WTC11 (cell line): ENCODE results near the gene FOXP1. TPM values are rescaled to one million over a fixed set of nuclear protein-coding genes. Genes with fewer than 3 reads are reported as not detected.

Experiments
- ATAC-seq: fragments of 200-7000 bp; cut with Tn5 transposase; 2 replicates; pipeline ENCODE4 v1.10.0; 2021; ENCODE audit warnings: mild to moderate bottlenecking, moderate library complexity
- CTCF ChIA-PET: fragments of 300-600 bp; sonication (Branson Sonifier 250); formaldehyde crosslinking; loops from one replicate; lab custom pipeline; 2021; ENCODE audit warnings: antibody characterized with exemption; lab: Charles Lee
- POLR2A ChIA-PET: fragments of 350-600 bp; sonication (Branson Sonifier 250); formaldehyde crosslinking; loops from one replicate; lab custom pipeline; 2021; ENCODE audit warnings: antibody characterized with exemption; lab: Charles Lee
- DNase-seq: peaks from one replicate; pipeline ENCODE4 v3.0.0; 2021; ENCODE audit warnings: low spot score
- H3K27ac Mint-ChIP-seq: 2 replicates; pipeline ENCODE4 v1.8.0; 2021; ENCODE audit warnings: mixed read lengths
- H3K27me3 Mint-ChIP-seq: 2 replicates; pipeline ENCODE4 v1.8.0; 2021; ENCODE audit warnings: low read depth, mild to moderate bottlenecking, moderate library complexity, mixed read lengths
- H3K36me3 Mint-ChIP-seq: 2 replicates; pipeline ENCODE4 v1.8.0; 2021; ENCODE audit warnings: mixed read lengths
- H3K4me1 Mint-ChIP-seq: 2 replicates; pipeline ENCODE4 v1.8.0; 2022; ENCODE audit warnings: mixed read lengths
- H3K4me3 Mint-ChIP-seq: 2 replicates; pipeline ENCODE4 v1.8.0; 2021; ENCODE audit warnings: mild to moderate bottlenecking, moderate library complexity, mixed read lengths
- H3K9me3 Mint-ChIP-seq: 2 replicates; pipeline ENCODE4 v1.8.0; 2021; ENCODE audit warnings: mixed read lengths
- CREB1 ChIP-seq: sonication (generic); formaldehyde crosslinking; IDR thresholded peaks from 2 replicates; pipeline ENCODE4 v1.8.0; 2023; ENCODE audit warnings: mild to moderate bottlenecking, missing genetic modification reagents
- EMX1 ChIP-seq: fragments of 250-450 bp; sonication (Bioruptor Pico); IDR thresholded peaks from 2 replicates; pipeline ENCODE4 v1.8.0; 2021; ENCODE audit warnings: mild to moderate bottlenecking
- ETV6 ChIP-seq: sonication (generic); formaldehyde crosslinking; IDR thresholded peaks from 2 replicates; pipeline ENCODE4 v1.8.1; 2022; ENCODE audit warnings: mild to moderate bottlenecking, missing genetic modification reagents
- FOXK1 ChIP-seq: sonication (generic); formaldehyde crosslinking; IDR thresholded peaks from 2 replicates; pipeline ENCODE4 v1.8.0; 2022; ENCODE audit warnings: mild to moderate bottlenecking, moderate library complexity, missing genetic modification reagents
- GABPB1 ChIP-seq: sonication (generic); formaldehyde crosslinking; IDR thresholded peaks from 2 replicates; pipeline ENCODE4 v1.8.1; 2023; ENCODE audit warnings: mild to moderate bottlenecking, missing genetic modification reagents
- GTF2I ChIP-seq: fragments of 250-450 bp; sonication (Bioruptor Pico); conservative IDR thresholded peaks from 2 replicates; pipeline ENCODE4 v1.4.0; 2021; ENCODE audit warnings: mild to moderate bottlenecking
- MXD4 ChIP-seq: fragments of 250-450 bp; sonication (Bioruptor Pico); IDR thresholded peaks from 2 replicates; pipeline ENCODE4 v1.8.0; 2021; ENCODE audit warnings: mild to moderate bottlenecking, moderate library complexity, borderline replicate concordance
- NR3C1 ChIP-seq: sonication (generic); formaldehyde crosslinking; conservative IDR thresholded peaks from 2 replicates; pipeline ENCODE4 v1.8.1; 2023; ENCODE audit warnings: low read depth, mild to moderate bottlenecking, missing genetic modification reagents
- RELA ChIP-seq: sonication (generic); formaldehyde crosslinking; IDR thresholded peaks from 2 replicates; pipeline ENCODE4 v1.8.1; 2022; ENCODE audit warnings: missing genetic modification reagents, mild to moderate bottlenecking, borderline replicate concordance
- SP1 ChIP-seq: sonication (generic); formaldehyde crosslinking; conservative IDR thresholded peaks from 2 replicates; pipeline ENCODE4 v1.8.1; 2022; ENCODE audit warnings: missing genetic modification reagents
- ZNF232 ChIP-seq: sonication (generic); formaldehyde crosslinking; IDR thresholded peaks from 2 replicates; pipeline ENCODE4 v1.8.0; 2022; ENCODE audit warnings: mild to moderate bottlenecking, missing genetic modification reagents
- ZNF317 ChIP-seq: sonication (generic); formaldehyde crosslinking; IDR thresholded peaks from 2 replicates; pipeline ENCODE4 v1.8.1; 2023; ENCODE audit warnings: low read depth, mild to moderate bottlenecking, moderate library complexity, missing genetic modification reagents, borderline replicate concordance
- ZNF416 ChIP-seq: fragments of 250-450 bp; sonication (Bioruptor Pico); IDR thresholded peaks from 2 replicates; pipeline ENCODE4 v1.9.0; 2021; ENCODE audit warnings: mild to moderate bottlenecking, inconsistent platforms
- ZNF423 ChIP-seq: fragments of 250-450 bp; sonication (Bioruptor Pico); IDR thresholded peaks from 2 replicates; pipeline ENCODE4 v2.1.2; 2022; ENCODE audit warnings: mild to moderate bottlenecking, moderate library complexity
- ZNF671 ChIP-seq: fragments of 250-450 bp; sonication (Bioruptor Pico); IDR thresholded peaks from 2 replicates; pipeline ENCODE4 v1.8.0; 2021; ENCODE audit warnings: mild to moderate bottlenecking
- total RNA-seq: library from RNA; stranded (reverse); gene quantifications from 3 replicates; pipeline ENCODE4 v1.2.3, GENCODE V29; 2021
- TF ChIP-seq, protein P1 (sequence below): sonication (generic); formaldehyde crosslinking; IDR thresholded peaks from 2 replicates; pipeline ENCODE4 v1.8.1; 2022; ENCODE audit warnings: low read depth, mild to moderate bottlenecking, moderate library complexity, missing genetic modification reagents, borderline replicate concordance
- TF ChIP-seq, protein P2 (sequence below): sonication (generic); formaldehyde crosslinking; IDR thresholded peaks from 2 replicates; pipeline ENCODE4 v1.8.1; 2022; ENCODE audit warnings: mild to moderate bottlenecking, moderate library complexity, missing genetic modification reagents
- TF ChIP-seq, protein P3 (sequence below): fragments of 200-600 bp; IDR thresholded peaks from 2 replicates; pipeline ENCODE4 v1.8.0; 2022; ENCODE audit warnings: antibody characterized with exemption
- TF ChIP-seq, protein P4 (sequence below): fragments of 250-450 bp; sonication (Bioruptor Pico); IDR thresholded peaks from 2 replicates; pipeline ENCODE4 v1.9.0; 2021; ENCODE audit warnings: mild to moderate bottlenecking
- TF ChIP-seq, protein P5 (sequence below): sonication (generic); formaldehyde crosslinking; IDR thresholded peaks from 2 replicates; pipeline ENCODE4 v1.8.0; 2022; ENCODE audit warnings: mild to moderate bottlenecking, missing genetic modification reagents

Gene FOXP1
- total RNA-seq, 1 experiment from 2014 or later = 25.8 TPM

DNA sequence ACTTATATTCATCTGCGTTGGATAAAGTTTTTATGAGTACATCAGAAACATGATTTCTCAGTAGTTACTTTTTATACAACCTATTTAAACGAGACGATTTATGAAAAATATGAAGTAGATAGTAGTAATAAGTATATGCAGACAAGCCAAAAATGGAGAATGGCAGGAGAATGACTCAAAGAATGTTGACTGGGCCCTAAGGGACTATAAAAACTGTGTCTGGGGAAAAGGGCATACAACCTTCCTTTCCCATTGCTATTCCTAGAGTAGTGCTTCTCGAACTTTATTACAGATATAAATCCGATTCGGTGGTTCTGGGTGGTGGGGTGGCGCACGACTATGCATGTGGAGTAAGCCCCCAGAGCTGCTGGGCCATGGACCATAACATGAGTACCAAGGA, 558.5 kb downstream of the FOXP1 start:
- TF ChIP-seq ZNF423 (CRISPR knock-in tag) = no peak
- TF ChIP-seq EMX1 (CRISPR knock-in tag) = no peak
- TF ChIP-seq SP1 = no peak
- TF ChIP-seq FOXK1 = no peak
- TF ChIP-seq, protein P1, sequence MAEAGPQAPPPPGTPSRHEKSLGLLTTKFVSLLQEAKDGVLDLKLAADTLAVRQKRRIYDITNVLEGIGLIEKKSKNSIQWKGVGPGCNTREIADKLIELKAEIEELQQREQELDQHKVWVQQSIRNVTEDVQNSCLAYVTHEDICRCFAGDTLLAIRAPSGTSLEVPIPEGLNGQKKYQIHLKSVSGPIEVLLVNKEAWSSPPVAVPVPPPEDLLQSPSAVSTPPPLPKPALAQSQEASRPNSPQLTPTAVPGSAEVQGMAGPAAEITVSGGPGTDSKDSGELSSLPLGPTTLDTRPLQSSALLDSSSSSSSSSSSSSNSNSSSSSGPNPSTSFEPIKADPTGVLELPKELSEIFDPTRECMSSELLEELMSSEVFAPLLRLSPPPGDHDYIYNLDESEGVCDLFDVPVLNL (CRISPR knock-in tag) = no peak
- TF ChIP-seq ETV6 = no peak
- TF ChIP-seq ZNF317 (CRISPR knock-in tag) = no peak
- TF ChIP-seq GTF2I = no peak
- Mint-ChIP-seq H3K27ac (no peak overlapping the region), H3K4me3 (no peak overlapping the region), H3K4me1 (peaks cover 25% of the 10 kb centered on the region), H3K27me3 (no peaks in the 10 kb centered on the region), H3K9me3 (peaks cover 8% of the 10 kb centered on the region), H3K36me3 (peaks cover 10% of the 10 kb centered on the region)
- ChIA-PET CTCF (no interaction called here), POLR2A (no interaction called here)
- no peak for DNase-seq
- no peak for ATAC-seq

DNA sequence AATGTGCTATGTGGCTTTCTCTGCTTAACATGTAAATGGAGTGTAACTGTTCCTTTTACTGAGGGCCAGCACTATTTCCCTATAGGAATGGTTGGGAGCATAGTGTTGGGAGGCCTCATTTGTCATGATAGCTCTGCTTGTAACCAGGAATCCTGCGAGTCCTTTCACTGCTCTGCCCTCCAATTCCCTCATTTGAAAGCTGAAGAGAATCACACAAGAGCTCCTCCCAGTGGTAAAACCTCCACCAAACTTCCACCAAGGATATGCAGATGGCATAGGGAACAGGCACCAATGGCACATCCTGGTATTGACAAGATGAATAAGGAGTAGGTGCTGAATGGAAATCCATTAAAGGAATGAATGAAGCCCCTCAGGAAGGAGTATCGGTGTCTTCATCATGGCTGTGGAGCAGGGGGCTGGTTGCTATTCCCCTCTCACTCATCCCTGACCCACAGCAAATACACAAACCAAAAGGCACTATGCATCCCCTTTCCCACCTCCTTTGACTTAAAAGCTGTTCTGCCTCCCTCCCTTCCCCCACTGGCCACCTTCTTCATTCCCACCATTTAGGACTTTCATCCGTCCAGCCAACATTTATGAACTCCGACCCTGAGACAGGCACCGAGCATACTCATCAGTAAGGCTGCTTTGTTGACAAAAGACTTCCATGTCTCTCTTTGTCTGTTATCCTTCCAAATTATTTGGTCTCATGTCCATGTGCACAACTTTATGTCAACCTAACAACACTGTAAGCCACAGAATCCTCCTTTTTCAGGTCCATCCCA, 560.8 kb downstream of the FOXP1 start:
- Mint-ChIP-seq H3K36me3 (no peaks in the 10 kb centered on the region), H3K4me1 (peaks cover 25% of the 10 kb centered on the region), H3K27me3 (no peaks in the 10 kb centered on the region), H3K9me3 (no peaks in the 10 kb centered on the region), H3K27ac (no peak overlapping the region), H3K4me3 (no peak overlapping the region)
- CTCF ChIA-PET = interaction anchor here (0.5 to 1.8 kb wide), 30 partner anchors 8 to 1526 kb away, joined by 3 to 8 read pairs (median 3); no protein-coding TSS in a partner anchor
- POLR2A ChIA-PET = interaction anchor here (0.6 kb wide), 1 partner anchor 177 kb away, joined by 4 read pairs; no protein-coding TSS in a partner anchor
- peak; percentile 97 for ATAC-seq
- TF ChIP-seq, protein P2, sequence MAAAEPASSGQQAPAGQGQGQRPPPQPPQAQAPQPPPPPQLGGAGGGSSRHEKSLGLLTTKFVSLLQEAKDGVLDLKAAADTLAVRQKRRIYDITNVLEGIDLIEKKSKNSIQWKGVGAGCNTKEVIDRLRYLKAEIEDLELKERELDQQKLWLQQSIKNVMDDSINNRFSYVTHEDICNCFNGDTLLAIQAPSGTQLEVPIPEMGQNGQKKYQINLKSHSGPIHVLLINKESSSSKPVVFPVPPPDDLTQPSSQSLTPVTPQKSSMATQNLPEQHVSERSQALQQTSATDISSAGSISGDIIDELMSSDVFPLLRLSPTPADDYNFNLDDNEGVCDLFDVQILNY (CRISPR knock-in tag) = no peak
- TF ChIP-seq NR3C1 (CRISPR knock-in tag) = no peak
- TF ChIP-seq RELA (CRISPR knock-in tag) = no peak
- TF ChIP-seq, protein P3, sequence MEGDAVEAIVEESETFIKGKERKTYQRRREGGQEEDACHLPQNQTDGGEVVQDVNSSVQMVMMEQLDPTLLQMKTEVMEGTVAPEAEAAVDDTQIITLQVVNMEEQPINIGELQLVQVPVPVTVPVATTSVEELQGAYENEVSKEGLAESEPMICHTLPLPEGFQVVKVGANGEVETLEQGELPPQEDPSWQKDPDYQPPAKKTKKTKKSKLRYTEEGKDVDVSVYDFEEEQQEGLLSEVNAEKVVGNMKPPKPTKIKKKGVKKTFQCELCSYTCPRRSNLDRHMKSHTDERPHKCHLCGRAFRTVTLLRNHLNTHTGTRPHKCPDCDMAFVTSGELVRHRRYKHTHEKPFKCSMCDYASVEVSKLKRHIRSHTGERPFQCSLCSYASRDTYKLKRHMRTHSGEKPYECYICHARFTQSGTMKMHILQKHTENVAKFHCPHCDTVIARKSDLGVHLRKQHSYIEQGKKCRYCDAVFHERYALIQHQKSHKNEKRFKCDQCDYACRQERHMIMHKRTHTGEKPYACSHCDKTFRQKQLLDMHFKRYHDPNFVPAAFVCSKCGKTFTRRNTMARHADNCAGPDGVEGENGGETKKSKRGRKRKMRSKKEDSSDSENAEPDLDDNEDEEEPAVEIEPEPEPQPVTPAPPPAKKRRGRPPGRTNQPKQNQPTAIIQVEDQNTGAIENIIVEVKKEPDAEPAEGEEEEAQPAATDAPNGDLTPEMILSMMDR = no peak
- TF ChIP-seq ZNF416 (CRISPR knock-in tag) = no peak
- TF ChIP-seq MXD4 (CRISPR knock-in tag) = no peak
- peak; percentile 43 for DNase-seq

DNA sequence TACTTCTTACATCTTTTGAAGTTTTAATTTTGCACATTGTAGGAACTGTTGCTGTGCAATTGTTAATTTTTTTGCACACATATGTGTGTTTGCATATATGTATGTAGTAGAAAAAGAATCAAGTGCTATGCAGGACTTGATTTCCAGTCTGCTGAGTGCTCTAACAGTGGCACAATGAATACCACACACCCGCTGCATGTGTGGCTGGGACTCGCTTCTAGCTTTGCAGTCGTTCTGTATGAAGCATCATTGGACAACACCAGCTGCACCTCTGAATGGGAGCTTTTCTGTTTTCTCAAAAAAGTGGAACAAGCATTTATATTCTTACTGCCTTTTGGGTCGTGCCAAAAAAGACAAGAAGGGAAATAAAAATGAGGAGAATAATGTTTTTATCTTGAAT, 564.7 kb downstream of the FOXP1 start:
- no peaks in the 10 kb centered on the region for H3K27me3 Mint-ChIP-seq
- ChIA-PET CTCF (no interaction called here), POLR2A (interaction anchor here (0.7 kb wide), 1 partner anchor 12 kb away, joined by 3 read pairs; no protein-coding TSS in a partner anchor)
- H3K9me3 Mint-ChIP-seq = peaks cover 10% of the 10 kb centered on the region
- H3K36me3 Mint-ChIP-seq = peaks cover 17% of the 10 kb centered on the region
- no peak overlapping the region for H3K27ac Mint-ChIP-seq
- TF ChIP-seq, protein P4, sequence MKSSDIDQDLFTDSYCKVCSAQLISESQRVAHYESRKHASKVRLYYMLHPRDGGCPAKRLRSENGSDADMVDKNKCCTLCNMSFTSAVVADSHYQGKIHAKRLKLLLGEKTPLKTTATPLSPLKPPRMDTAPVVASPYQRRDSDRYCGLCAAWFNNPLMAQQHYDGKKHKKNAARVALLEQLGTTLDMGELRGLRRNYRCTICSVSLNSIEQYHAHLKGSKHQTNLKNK (CRISPR knock-in tag) = no peak
- no peak for TF ChIP-seq ZNF232 (CRISPR knock-in tag)
- no peak for TF ChIP-seq CREB1 (CRISPR knock-in tag)
- TF ChIP-seq, protein P5, sequence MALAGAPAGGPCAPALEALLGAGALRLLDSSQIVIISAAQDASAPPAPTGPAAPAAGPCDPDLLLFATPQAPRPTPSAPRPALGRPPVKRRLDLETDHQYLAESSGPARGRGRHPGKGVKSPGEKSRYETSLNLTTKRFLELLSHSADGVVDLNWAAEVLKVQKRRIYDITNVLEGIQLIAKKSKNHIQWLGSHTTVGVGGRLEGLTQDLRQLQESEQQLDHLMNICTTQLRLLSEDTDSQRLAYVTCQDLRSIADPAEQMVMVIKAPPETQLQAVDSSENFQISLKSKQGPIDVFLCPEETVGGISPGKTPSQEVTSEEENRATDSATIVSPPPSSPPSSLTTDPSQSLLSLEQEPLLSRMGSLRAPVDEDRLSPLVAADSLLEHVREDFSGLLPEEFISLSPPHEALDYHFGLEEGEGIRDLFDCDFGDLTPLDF (CRISPR knock-in tag) = no peak
- TF ChIP-seq GABPB1 (CRISPR knock-in tag) = no peak
- no peak for TF ChIP-seq ZNF671 (CRISPR knock-in tag)
- DNase-seq = no peak
- no peak overlapping the region for H3K4me3 Mint-ChIP-seq
- peaks cover 15% of the 10 kb centered on the region for H3K4me1 Mint-ChIP-seq
- no peak for ATAC-seq
